Activated naive CD4-positive, alpha-beta T cell treated with anti-CD3 and anti-CD28 coated beads for 36 hours (primary cell): ENCODE results near the gene CDX1. TPM values are rescaled to one million over a fixed set of nuclear protein-coding genes. Genes with fewer than 3 reads are reported as not detected.

Experiments used
- CTCF ChIA-PET: fragments of 350-600 bp; sonication (Branson Sonifier 250); formaldehyde crosslinking; loops from one replicate; lab custom pipeline; 2021; ENCODE audit warnings: antibody characterized with exemption; lab: Charles Lee
- DNase-seq: peaks from one replicate; pipeline ENCODE4 v3.0.0-alpha.2; 2020
- H3K27ac Mint-ChIP-seq: one replicate; pipeline ENCODE4 v1.8.0; 2021; ENCODE audit warnings: mild to moderate bottlenecking, mixed read lengths
- H3K27me3 Mint-ChIP-seq: one replicate; pipeline ENCODE4 v1.8.0; 2021; ENCODE audit warnings: low read depth, mixed read lengths
- H3K36me3 Mint-ChIP-seq: one replicate; pipeline ENCODE4 v1.8.0; 2021; ENCODE audit warnings: low read depth, mixed read lengths
- H3K4me1 Mint-ChIP-seq: one replicate; pipeline ENCODE4 v1.8.0; 2021; ENCODE audit warnings: low read depth, mixed read lengths
- H3K4me3 Mint-ChIP-seq: one replicate; pipeline ENCODE4 v1.8.0; 2021; ENCODE audit warnings: mild to moderate bottlenecking, moderate library complexity, mixed read lengths
- H3K9me3 Mint-ChIP-seq: one replicate; pipeline ENCODE4 v1.8.0; 2021; ENCODE audit warnings: mixed read lengths
- intact Hi-C: fragments of 100-400 bp; cut with micrococcal nuclease; formaldehyde crosslinking; loops from one replicate; pipeline ENCODE4 v1.15.1; 2023
- total RNA-seq, 2 experiments: library from RNA; stranded (reverse); gene quantifications; one replicate each; pipeline ENCODE4 v1.2.3, GENCODE V29; 2021

The CDX1 gene
- total RNA-seq, 2 experiments from 2014 or later = not detected

GRCh38 chr5:150134198-150134588 lies 32.4 kb upstream of the CDX1 start:
- CTCF ChIA-PET = interaction anchor here (0.6 to 1.1 kb wide), 4 partner anchors 12 to 172 kb away, joined by 3 to 4 read pairs (median 3); no protein-coding TSS in a partner anchor
- Mint-ChIP-seq H3K9me3 (no peaks in the 10 kb centered on the region), H3K4me1 (no peaks in the 10 kb centered on the region), H3K27me3 (no peaks in the 10 kb centered on the region), H3K36me3 (no peaks in the 10 kb centered on the region), H3K4me3 (no peak overlapping the region), H3K27ac (no peak overlapping the region)
- DNase-seq = no peak
- intact Hi-C loops = no loop called here

- H3K4me1 Mint-ChIP-seq = no peaks in the 10 kb centered on the region
- CTCF ChIA-PET = interaction anchor here (1.1 kb wide), 1 partner anchor 163 kb away, joined by 3 read pairs; no protein-coding TSS in a partner anchor
- no peak for DNase-seq
- intact Hi-C loops = no loop called here
- no peaks in the 10 kb centered on the region for H3K9me3 Mint-ChIP-seq
- no peak overlapping the region for H3K4me3 Mint-ChIP-seq
- no peak overlapping the region for H3K27ac Mint-ChIP-seq
- no peaks in the 10 kb centered on the region for H3K36me3 Mint-ChIP-seq
- no peaks in the 10 kb centered on the region for H3K27me3 Mint-ChIP-seq
Observed at GRCh38 chr5:150135557-150136304, 30.8 kb upstream of the CDX1 start.

- Mint-ChIP-seq H3K27me3 (no peaks in the 10 kb centered on the region), H3K4me1 (no peaks in the 10 kb centered on the region), H3K27ac (no peak overlapping the region), H3K36me3 (no peaks in the 10 kb centered on the region), H3K9me3 (no peaks in the 10 kb centered on the region), H3K4me3 (no peak overlapping the region)
- intact Hi-C loops = no loop called here
- CTCF ChIA-PET = interaction anchor here (0.5 kb wide), 1 partner anchor 783 kb away, joined by 3 read pairs; no protein-coding TSS in a partner anchor
- no peak for DNase-seq
Observed at GRCh38 chr5:150136305-150137167, 30.0 kb upstream of the CDX1 start.

GRCh38 chr5:150137168-150137957 lies 29.2 kb upstream of the CDX1 start:
- no peak for DNase-seq
- Mint-ChIP-seq H3K4me3 (no peak overlapping the region), H3K4me1 (no peaks in the 10 kb centered on the region), H3K36me3 (no peaks in the 10 kb centered on the region), H3K9me3 (no peaks in the 10 kb centered on the region), H3K27ac (no peak overlapping the region), H3K27me3 (no peaks in the 10 kb centered on the region)
- CTCF ChIA-PET = interaction anchor here (0.5 kb wide), 1 partner anchor 784 kb away, joined by 3 read pairs; no protein-coding TSS in a partner anchor
- intact Hi-C loops = no loop called here

GRCh38 chr5:150137997-150138396 lies 28.6 kb upstream of the CDX1 start:
- no peaks in the 10 kb centered on the region for H3K36me3 Mint-ChIP-seq
- no peak overlapping the region for H3K4me3 Mint-ChIP-seq
- DNase-seq = no peak
- CTCF ChIA-PET = interaction anchor here (1.0 kb wide), 1 partner anchor 14 kb away, joined by 7 read pairs; no protein-coding TSS in a partner anchor
- H3K4me1 Mint-ChIP-seq = no peaks in the 10 kb centered on the region
- no peaks in the 10 kb centered on the region for H3K27me3 Mint-ChIP-seq
- intact Hi-C loops = no loop called here
- no peak overlapping the region for H3K27ac Mint-ChIP-seq
- H3K9me3 Mint-ChIP-seq = no peaks in the 10 kb centered on the region

GRCh38 chr5:150138551-150139265 lies 27.9 kb upstream of the CDX1 start:
- H3K36me3 Mint-ChIP-seq = no peaks in the 10 kb centered on the region
- CTCF ChIA-PET = interaction anchor here (1.0 kb wide), 1 partner anchor 13 kb away, joined by 7 read pairs; no protein-coding TSS in a partner anchor
- H3K4me1 Mint-ChIP-seq = no peaks in the 10 kb centered on the region
- no peaks in the 10 kb centered on the region for H3K27me3 Mint-ChIP-seq
- no peak overlapping the region for H3K27ac Mint-ChIP-seq
- no peak overlapping the region for H3K4me3 Mint-ChIP-seq
- no peaks in the 10 kb centered on the region for H3K9me3 Mint-ChIP-seq
- no peak for DNase-seq
- intact Hi-C loops = no loop called here

GRCh38 chr5:150139334-150139733 lies 27.2 kb upstream of the CDX1 start:
- Mint-ChIP-seq H3K4me3 (no peak overlapping the region), H3K27ac (no peak overlapping the region), H3K4me1 (no peaks in the 10 kb centered on the region), H3K36me3 (no peaks in the 10 kb centered on the region), H3K9me3 (no peaks in the 10 kb centered on the region), H3K27me3 (no peaks in the 10 kb centered on the region)
- intact Hi-C loops = no loop called here
- DNase-seq = no peak
- CTCF ChIA-PET = interaction anchor here (0.6 to 0.7 kb wide), 2 partner anchors 75 to 83 kb away, joined by 3 to 4 read pairs; no protein-coding TSS in a partner anchor

GRCh38 chr5:150140830-150141229 lies 25.7 kb upstream of the CDX1 start:
- no peak for DNase-seq
- H3K4me1 Mint-ChIP-seq = no peaks in the 10 kb centered on the region
- H3K4me3 Mint-ChIP-seq = no peak overlapping the region
- no peaks in the 10 kb centered on the region for H3K9me3 Mint-ChIP-seq
- no peak overlapping the region for H3K27ac Mint-ChIP-seq
- H3K36me3 Mint-ChIP-seq = no peaks in the 10 kb centered on the region
- CTCF ChIA-PET = no interaction called here
- H3K27me3 Mint-ChIP-seq = no peaks in the 10 kb centered on the region
- intact Hi-C loops = no loop called here

GRCh38 chr5:150141544-150142184 lies 24.9 kb upstream of the CDX1 start:
- Mint-ChIP-seq H3K4me1 (no peaks in the 10 kb centered on the region), H3K4me3 (no peak overlapping the region), H3K27me3 (no peaks in the 10 kb centered on the region), H3K27ac (no peak overlapping the region), H3K36me3 (no peaks in the 10 kb centered on the region), H3K9me3 (no peaks in the 10 kb centered on the region)
- DNase-seq = no peak
- CTCF ChIA-PET = no interaction called here
- intact Hi-C loops = no loop called here

GRCh38 chr5:150142185-150142958 lies 24.2 kb upstream of the CDX1 start:
- Mint-ChIP-seq H3K4me1 (no peaks in the 10 kb centered on the region), H3K9me3 (no peaks in the 10 kb centered on the region), H3K4me3 (no peak overlapping the region), H3K27ac (no peak overlapping the region), H3K36me3 (no peaks in the 10 kb centered on the region), H3K27me3 (no peaks in the 10 kb centered on the region)
- CTCF ChIA-PET = no interaction called here
- DNase-seq = no peak
- intact Hi-C loops = no loop called here

GRCh38 chr5:150142959-150143349 lies 23.6 kb upstream of the CDX1 start:
- no peak overlapping the region for H3K4me3 Mint-ChIP-seq
- H3K4me1 Mint-ChIP-seq = no peaks in the 10 kb centered on the region
- no peak for DNase-seq
- intact Hi-C loops = no loop called here
- no peak overlapping the region for H3K27ac Mint-ChIP-seq
- CTCF ChIA-PET = no interaction called here
- no peaks in the 10 kb centered on the region for H3K9me3 Mint-ChIP-seq
- H3K36me3 Mint-ChIP-seq = no peaks in the 10 kb centered on the region
- no peaks in the 10 kb centered on the region for H3K27me3 Mint-ChIP-seq
